Suprapubic skin (tissue), 3 donors: ENCODE measurements around the gene DISC1.

Experiments used
- POLR2A ChIP-seq, 2 donors: fragments of 450-650 bp; IDR thresholded peaks; one replicate each; pipeline ENCODE4 v1.6.1; 2017; ENCODE audit warnings: antibody characterized with exemption in 2 of 2, mild to moderate bottlenecking in 2 of 2, moderate library complexity in 2 of 2
- TF ChIP-seq, protein P1 (sequence below), 2 donors: fragments of 200-600 bp in 1 of 2; fragments of 450-650 bp in 1 of 2; sonication (generic) in 1 of 2; IDR thresholded peaks; one replicate each; pipeline ENCODE4 v1.5.1; 2016 to 2019; ENCODE audit warnings: antibody characterized with exemption in 2 of 2, mild to moderate bottlenecking in 1 of 2, moderate library complexity in 1 of 2

- TF ChIP-seq, protein P1, sequence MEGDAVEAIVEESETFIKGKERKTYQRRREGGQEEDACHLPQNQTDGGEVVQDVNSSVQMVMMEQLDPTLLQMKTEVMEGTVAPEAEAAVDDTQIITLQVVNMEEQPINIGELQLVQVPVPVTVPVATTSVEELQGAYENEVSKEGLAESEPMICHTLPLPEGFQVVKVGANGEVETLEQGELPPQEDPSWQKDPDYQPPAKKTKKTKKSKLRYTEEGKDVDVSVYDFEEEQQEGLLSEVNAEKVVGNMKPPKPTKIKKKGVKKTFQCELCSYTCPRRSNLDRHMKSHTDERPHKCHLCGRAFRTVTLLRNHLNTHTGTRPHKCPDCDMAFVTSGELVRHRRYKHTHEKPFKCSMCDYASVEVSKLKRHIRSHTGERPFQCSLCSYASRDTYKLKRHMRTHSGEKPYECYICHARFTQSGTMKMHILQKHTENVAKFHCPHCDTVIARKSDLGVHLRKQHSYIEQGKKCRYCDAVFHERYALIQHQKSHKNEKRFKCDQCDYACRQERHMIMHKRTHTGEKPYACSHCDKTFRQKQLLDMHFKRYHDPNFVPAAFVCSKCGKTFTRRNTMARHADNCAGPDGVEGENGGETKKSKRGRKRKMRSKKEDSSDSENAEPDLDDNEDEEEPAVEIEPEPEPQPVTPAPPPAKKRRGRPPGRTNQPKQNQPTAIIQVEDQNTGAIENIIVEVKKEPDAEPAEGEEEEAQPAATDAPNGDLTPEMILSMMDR (IDR thresholded peaks at IDR 0.05): no peak
- no peak for TF ChIP-seq POLR2A (IDR thresholded peaks at IDR 0.05)
Observed at GRCh38 chr1:232020352-232020751, 393.8 kb downstream of the DISC1 start.
